Left lung (tissue), 10 donors: ENCODE measurements around the gene PLA2G2E. TPM values are rescaled to one million over a fixed set of nuclear protein-coding genes. Genes with fewer than 3 reads are reported as not detected.
A peak's percentile ranks its signal among the peaks of the same experiment; 100 is the strongest.

Experiments
- ATAC-seq: fragments of 200-7000 bp; cut with Tn5 transposase; one replicate; pipeline ENCODE4 v1.9.1; 2020; ENCODE audit warnings: moderate library complexity
- DNase-seq, 4 donors: peaks; one replicate each; pipeline ENCODE4 v3.0.0-alpha.2; 2013 to 2020
- H3K27ac ChIP-seq, 2 donors: fragments of 200-600 bp; sonication (generic) in 1 of 2; one replicate each; pipeline versions ENCODE4 v1.5.0 to v1.8.0; 2020 to 2021
- H3K27me3 ChIP-seq, 2 donors: fragments of 200-600 bp; sonication (generic) in 1 of 2; one replicate each; pipeline versions ENCODE4 v1.5.0 to v1.8.0; 2020 to 2021
- H3K36me3 ChIP-seq, 2 donors: fragments of 200-600 bp; sonication (generic) in 1 of 2; one replicate each; pipeline versions ENCODE4 v1.5.0 to v1.8.0; 2020 to 2021
- H3K4me1 ChIP-seq, 2 donors: fragments of 200-600 bp; one replicate each; pipeline ENCODE4 v1.8.0; 2021
- H3K4me3 ChIP-seq, 2 donors: fragments of 200-600 bp; sonication (generic) in 1 of 2; one replicate each; pipeline versions ENCODE4 v1.5.0 to v1.8.0; 2020 to 2021; ENCODE audit warnings: mild to moderate bottlenecking in 1 of 2
- H3K9me3 ChIP-seq, 2 donors: fragments of 200-600 bp; sonication (generic) in 1 of 2; one replicate each; pipeline versions ENCODE4 v1.5.0 to v1.8.0; 2020 to 2021
- intact Hi-C, 2 donors: fragments of 100-400 bp; cut with DNase I; formaldehyde crosslinking; loops; one replicate each; pipeline versions ENCODE4 v1.11.2 to v1.14.2; 2022
- polyA plus RNA-seq, 6 donors: library from polyadenylated mRNA; unstranded; fragments of 120-200 nt; gene quantifications; one replicate each; pipeline ENCODE4 v1.2.1, GENCODE V29; 2013; ENCODE audit not compliant: insufficient read length in 6 of 6
- total RNA-seq, 2 donors: library from RNA; stranded (reverse); fragmentation: NEBNext Ultra II Directional; extraction: Animal tissue kit (Norgen Biotek cat#: 25700); gene quantifications; one replicate each; pipeline ENCODE4 v1.2.1, GENCODE V29; 2021
- TF ChIP-seq, protein P1 (sequence below), 2 donors: fragments of 200-600 bp; sonication (generic) in 1 of 2; IDR thresholded peaks; one replicate each; pipeline versions ENCODE4 v1.5.0 to v1.8.0; 2021; ENCODE audit warnings: antibody characterized with exemption in 2 of 2
- donor health status: DM: no; HTN: yes; CAD: no.
- donor health status: DM: no; HTN: no; CAD: no.

PLA2G2E gene
- total and polyA plus RNA-seq, 8 donors = not detected

GRCh38 chr1:19879661-19880060 lies 43.8 kb downstream of the PLA2G2E start:
- Histone ChIP-seq H3K9me3 (no peaks in the 10 kb centered on the region), H3K4me1 (peaks cover 9 to 17% of the 10 kb centered on the region in 2 donors), H3K27ac (no peak overlapping the region), H3K27me3 (peaks cover 0 to 31% of the 10 kb centered on the region in 2 donors), H3K36me3 (no peaks in the 10 kb centered on the region), H3K4me3 (no peak overlapping the region)
- intact Hi-C loops = no loop called here
- DNase-seq (no peak), ATAC-seq (no peak)
- TF ChIP-seq, protein P1, sequence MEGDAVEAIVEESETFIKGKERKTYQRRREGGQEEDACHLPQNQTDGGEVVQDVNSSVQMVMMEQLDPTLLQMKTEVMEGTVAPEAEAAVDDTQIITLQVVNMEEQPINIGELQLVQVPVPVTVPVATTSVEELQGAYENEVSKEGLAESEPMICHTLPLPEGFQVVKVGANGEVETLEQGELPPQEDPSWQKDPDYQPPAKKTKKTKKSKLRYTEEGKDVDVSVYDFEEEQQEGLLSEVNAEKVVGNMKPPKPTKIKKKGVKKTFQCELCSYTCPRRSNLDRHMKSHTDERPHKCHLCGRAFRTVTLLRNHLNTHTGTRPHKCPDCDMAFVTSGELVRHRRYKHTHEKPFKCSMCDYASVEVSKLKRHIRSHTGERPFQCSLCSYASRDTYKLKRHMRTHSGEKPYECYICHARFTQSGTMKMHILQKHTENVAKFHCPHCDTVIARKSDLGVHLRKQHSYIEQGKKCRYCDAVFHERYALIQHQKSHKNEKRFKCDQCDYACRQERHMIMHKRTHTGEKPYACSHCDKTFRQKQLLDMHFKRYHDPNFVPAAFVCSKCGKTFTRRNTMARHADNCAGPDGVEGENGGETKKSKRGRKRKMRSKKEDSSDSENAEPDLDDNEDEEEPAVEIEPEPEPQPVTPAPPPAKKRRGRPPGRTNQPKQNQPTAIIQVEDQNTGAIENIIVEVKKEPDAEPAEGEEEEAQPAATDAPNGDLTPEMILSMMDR (IDR thresholded peaks at IDR 0.05) = no peak

DNA sequence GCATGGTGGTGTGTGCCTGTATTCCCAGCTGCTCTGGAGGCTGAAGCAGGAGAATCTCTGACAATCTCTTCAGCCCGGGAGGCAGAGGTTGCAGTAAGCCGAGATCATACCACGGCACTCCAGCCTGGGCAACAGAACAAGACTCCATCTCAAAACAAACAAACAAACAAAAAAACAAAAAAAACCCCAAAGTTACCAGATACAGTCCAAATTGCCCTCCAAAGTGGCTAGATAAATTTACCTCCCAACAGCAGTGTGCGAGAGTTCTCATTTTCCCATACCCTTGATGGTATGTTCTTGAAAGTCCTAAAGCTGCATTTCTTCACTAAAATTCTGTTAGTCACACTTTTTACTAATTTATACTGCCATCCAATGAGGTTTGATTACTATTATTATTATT lies 44.2 kb downstream of the PLA2G2E start:
- peaks cover 9 to 17% of the 10 kb centered on the region in 2 donors for H3K4me1 ChIP-seq
- DNase-seq (no peak), ATAC-seq (no peak)
- no peak overlapping the region for H3K27ac ChIP-seq
- H3K36me3 ChIP-seq = no peaks in the 10 kb centered on the region
- no peaks in the 10 kb centered on the region for H3K9me3 ChIP-seq
- H3K27me3 ChIP-seq = peaks cover 0 to 32% of the 10 kb centered on the region in 2 donors
- intact Hi-C loops = no loop called here
- TF ChIP-seq, protein P1 (IDR thresholded peaks at IDR 0.05) = no peak
- no peak overlapping the region for H3K4me3 ChIP-seq

GRCh38 chr1:19878637-19878985 lies 44.8 kb downstream of the PLA2G2E start:
- TF ChIP-seq, protein P1 (IDR thresholded peaks at IDR 0.05) = no peak
- no peak overlapping the region for H3K4me3 ChIP-seq
- no peaks in the 10 kb centered on the region for H3K9me3 ChIP-seq
- no peak for ATAC-seq
- peak in 1 of 4 donors; percentile 26 for DNase-seq
- no peak overlapping the region for H3K27ac ChIP-seq
- intact Hi-C loops = no loop called here
- H3K36me3 ChIP-seq = no peaks in the 10 kb centered on the region
- peaks cover 6 to 11% of the 10 kb centered on the region in 2 donors for H3K4me1 ChIP-seq
- H3K27me3 ChIP-seq = peaks cover 0 to 33% of the 10 kb centered on the region in 2 donors

GRCh38 chr1:19877821-19878636 lies 45.4 kb downstream of the PLA2G2E start:
- intact Hi-C loops = no loop called here
- H3K27ac ChIP-seq = no peak overlapping the region
- no peaks in the 10 kb centered on the region for H3K9me3 ChIP-seq
- DNase-seq (no peak), ATAC-seq (peak; percentile 2)
- TF ChIP-seq, protein P1 (IDR thresholded peaks at IDR 0.05) = no peak
- peaks cover 2 to 5% of the 10 kb centered on the region in 2 donors for H3K4me1 ChIP-seq
- no peaks in the 10 kb centered on the region for H3K36me3 ChIP-seq
- H3K27me3 ChIP-seq = peaks cover 0 to 39% of the 10 kb centered on the region in 2 donors
- H3K4me3 ChIP-seq = no peak overlapping the region

DNA sequence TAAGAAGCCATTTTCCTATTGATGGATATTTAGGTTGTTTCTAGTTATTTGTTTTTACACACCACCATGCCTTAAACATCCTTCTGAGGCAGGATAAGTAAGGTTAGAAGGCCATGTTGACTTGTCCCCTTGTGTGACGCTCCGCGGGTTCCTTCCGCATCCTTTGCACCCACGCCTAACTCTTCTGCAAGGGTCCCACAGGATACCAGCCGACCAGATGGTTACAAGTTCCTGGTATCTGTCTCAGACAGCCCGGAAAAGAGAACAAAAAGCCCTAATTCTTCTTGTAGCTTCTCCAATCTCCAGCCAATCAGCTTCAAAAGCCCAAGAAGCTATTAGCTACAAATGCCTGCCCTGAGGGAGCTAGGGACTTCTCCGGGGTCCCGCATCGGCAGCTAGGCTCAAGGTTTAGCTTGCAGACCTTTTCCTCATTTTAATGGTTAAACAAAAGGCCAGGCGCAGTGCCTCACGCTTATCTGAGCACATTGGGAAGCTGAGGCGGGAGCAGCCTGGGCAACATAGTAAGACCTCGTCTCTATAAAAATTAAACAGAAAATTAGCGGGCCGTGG lies 46.2 kb downstream of the PLA2G2E start:
- H3K4me3 ChIP-seq = no peak overlapping the region
- H3K9me3 ChIP-seq = no peaks in the 10 kb centered on the region
- H3K27ac ChIP-seq = no peak overlapping the region
- peaks cover 0 to 3% of the 10 kb centered on the region in 2 donors for H3K4me1 ChIP-seq
- H3K27me3 ChIP-seq = peaks cover 0 to 46% of the 10 kb centered on the region in 2 donors
- H3K36me3 ChIP-seq = no peaks in the 10 kb centered on the region
- TF ChIP-seq, protein P1 (IDR thresholded peaks at IDR 0.05) = no peak
- no peak for ATAC-seq
- no peak for DNase-seq
- intact Hi-C loops = no loop called here
